Activated T-cell treated with anti-CD3 and anti-CD28 coated beads for 24 hours (primary cell): ENCODE results near the gene LHX2.

Experiments
- DNase-seq: peaks from one replicate; pipeline ENCODE4 v3.0.0-alpha.2; 2020; ENCODE audit warnings: low read depth

The LHX2 gene

GRCh38 chr9:123999661-124000060, 11.9 kb upstream of the LHX2 start:
- no peak for DNase-seq

DNA sequence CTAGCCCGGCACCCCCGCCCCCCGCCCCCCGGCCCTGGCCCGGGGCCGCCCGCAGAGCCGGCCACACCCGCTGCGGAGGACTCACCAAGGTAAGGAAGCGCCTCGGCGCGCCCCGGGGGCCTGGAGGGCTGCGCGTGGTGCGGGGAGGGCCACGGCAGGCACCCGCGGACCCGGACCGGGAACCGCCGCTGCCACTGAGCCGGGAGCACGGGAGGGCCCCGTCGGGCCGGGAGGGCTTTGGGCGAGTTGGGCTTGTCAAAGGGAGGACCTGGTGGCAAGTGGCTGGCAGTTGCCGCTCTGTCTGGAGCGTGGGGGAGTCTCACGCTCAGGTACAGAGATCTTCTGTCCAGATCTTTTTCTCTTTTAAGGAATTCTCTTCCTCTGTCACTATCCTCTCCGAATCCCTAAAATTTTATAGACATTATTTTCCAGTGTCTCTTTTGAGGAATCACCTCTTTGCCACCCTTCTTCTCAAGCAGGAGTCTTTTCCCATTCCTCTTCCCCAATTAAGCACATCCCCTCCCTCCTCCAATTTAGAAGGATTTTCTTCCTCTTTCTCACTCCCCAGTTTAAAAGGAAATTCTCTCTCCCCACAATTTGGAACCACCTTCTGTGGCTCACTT, 11.3 kb upstream of the LHX2 start:
- no peak for DNase-seq

DNA sequence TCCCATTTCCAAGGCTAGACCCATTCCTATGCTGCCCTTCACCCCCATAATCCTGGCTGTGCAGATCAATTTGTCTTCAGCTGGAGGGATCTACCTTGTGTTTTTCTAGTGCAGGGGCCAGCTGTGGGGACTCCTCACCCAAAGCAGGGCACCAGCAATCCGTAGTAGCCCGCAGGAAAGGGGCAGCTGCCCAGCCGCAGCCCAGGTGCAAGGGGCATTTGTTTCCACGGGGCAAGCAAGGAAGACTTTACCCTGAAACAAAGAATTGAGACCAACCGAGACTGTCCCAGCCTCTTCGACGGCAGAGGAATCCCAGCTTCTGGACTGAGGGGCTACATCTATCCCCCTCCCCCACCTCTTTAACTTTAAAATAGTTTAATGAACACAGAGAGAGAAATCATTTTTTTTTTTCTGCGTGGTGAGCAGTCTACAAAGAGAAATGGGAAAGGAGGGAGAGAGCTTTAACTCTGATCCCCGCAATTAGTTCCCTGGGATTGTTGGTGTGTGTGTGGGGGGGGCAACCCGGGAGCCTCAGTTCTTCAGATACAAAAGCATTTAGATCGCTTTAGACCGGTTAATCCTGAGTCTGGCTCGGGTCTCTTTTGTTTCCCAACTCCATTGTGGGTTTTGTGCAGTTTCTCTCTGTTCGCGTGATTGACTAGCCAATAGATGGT, 10.6 kb upstream of the LHX2 start:
- DNase-seq, result no peak

GRCh38 chr9:124001458-124001799, 10.1 kb upstream of the LHX2 start:
- DNase-seq, result no peak

- no peak for DNase-seq
These were observed 9.6 kb upstream of the LHX2 start for GRCh38 chr9:124001866-124002525.

DNA sequence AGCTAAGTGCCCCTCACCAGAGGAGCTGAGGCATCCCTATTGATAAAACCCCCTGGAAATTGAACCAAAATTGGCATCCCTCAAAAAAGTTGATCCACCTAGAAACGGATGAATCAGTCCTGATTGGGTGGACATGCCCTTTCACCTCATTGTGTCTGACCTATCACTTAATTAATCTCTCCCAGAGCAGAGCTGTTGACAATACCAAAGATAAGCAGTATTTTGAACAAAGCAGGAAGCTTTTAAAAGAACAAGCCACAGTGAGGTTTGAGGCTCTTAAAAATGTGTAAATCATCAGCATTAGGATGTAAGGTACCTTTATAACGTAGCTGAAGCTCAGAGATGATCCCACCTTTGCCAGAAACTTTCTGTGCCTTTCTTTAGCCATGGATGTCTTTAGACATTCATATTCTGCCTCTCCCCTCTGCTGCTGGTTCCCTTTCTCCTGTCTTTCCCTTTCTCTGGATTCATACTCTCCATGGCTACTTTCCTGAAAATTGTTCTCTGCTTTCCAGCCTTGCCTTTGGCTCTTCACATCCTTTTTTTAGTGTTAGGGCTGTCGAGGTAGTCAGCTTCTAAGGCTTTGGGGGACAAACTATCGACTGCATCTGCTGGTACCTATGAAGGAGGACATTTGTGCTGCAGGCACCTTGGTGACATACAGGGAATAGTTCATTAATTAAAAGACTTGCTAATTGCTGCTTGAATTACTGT, 7.8 kb upstream of the LHX2 start:
- no peak for DNase-seq

DNA sequence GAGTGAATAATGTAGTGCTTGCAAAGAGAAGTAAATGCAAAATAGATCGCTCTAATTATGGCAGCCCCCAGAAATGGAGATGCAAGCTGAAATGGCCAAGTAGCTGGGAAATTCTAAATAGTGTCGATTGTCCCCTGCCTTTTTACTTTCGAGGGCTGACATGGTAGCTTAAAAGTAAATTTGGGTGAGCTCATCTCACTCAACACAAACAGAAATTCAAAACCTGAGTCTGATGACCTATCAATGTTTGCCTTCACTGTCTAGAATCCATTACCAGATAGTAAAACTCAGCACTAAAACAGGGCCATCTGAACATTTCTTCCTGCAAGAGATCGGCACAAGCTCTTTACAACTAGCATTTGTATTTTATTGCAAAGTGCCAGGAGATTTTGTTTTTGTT, 7.0 kb upstream of the LHX2 start:
- no peak for DNase-seq

DNA sequence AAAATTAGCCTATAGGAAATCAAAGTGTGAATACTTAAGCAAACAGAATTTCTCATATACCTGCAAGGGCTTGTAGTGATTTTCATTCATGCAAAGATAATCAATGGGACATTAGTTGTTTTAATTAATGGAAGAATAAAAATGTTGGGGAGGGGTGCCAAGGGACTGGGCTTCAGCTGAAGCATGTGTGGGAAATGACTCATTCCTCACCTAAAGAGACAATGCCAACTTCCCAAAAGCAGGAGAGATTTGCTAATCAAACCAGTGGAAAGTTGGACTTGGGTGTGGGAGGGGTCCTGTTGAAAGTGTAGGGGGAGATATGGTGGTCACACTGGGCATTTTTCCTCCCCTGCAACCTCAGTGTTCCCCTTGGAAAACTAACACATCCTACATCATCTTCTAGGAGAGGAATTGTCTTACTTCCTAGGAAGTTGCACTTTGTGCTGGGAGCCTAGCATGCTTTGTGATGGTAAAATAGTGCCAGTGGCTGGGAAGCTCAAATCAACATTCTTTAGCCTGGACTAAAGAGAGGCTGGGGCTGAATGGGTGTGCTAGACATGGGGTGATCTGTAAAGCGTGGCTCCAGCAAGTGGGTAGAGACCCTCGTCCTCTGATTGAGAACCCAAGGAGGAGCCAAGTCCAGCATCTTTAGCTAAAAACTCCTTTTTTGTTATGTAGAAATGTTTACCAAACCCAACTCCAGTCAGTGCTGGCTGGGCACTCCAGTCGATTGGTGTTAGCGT, 6.4 kb upstream of the LHX2 start:
- no peak for DNase-seq

DNA sequence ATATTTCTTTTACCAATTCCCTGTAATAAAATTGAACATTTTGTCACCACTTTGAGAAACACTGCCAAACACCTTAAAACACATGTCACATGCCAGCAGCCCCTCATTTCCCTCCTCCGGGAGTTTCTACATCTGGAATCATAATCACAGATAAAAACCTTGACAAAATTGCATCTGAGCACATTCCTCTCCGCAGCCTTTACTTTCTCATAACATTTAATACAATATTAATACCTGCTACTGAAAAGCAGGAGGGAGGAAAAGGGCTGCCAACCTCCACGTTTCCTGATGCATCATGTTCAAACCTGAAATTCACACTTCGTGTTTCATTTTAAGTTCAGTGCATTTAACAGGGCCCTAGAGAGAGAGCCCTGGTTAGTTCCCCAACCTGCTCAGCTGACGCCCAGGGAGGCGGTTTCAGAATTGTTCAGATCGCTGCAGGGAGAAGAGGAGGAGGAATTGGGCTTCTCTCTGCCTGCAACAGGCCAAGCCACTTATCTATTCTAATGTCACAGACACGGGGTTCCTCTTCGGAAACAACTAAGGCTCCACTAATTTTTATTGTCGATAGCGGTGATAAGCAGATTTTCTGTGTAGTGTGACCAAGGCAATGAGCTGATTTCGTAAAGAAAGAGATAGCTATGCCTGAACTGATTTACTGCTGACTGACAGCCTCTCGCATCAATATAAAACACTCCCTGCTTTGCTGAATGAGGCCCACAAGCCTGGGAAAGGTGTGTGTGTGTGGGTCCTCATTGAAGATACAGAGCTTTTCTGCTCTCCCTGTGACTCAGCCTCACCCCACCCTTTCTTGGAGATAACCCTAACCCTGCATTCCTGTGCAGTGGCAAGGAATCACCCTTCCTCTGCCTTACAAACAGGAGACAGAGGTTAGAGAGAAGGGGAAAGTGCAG, 4.9 kb upstream of the LHX2 start:
- no peak for DNase-seq

DNA sequence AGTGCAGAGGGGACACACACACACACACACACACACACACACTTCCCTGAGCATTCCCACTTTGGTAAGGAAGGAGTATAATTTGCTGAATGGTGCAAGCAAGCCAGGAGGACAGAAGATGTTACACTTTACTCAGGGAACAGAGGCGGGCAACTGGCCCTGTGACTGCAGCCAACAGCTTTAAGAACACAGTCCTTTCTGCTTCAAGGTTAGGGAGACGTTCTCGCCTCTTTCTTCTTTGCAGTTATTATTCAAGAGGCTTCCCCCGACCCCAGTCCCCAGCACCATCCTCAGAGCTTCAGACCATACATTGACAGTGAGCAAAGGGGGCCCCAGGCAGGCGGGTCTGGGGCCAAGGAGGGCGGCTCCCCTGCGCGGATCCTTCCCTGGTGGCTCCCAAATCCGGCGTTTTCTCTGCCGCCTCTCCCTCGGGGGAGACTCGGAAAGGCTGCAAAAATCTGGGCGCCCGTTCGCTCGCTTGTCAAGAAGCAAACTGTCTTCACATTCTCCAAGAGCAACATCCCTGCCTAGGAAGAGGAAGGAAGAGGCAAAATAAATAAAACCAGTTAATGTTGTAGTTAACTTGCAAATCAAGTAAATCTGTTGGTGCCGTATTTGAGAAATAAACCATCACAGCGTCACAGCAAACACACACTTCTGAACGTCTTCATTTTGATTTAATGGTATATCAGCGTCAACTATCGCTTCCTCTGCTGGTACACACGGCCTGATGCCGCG, 3.8 kb upstream of the LHX2 start:
- no peak for DNase-seq

DNA sequence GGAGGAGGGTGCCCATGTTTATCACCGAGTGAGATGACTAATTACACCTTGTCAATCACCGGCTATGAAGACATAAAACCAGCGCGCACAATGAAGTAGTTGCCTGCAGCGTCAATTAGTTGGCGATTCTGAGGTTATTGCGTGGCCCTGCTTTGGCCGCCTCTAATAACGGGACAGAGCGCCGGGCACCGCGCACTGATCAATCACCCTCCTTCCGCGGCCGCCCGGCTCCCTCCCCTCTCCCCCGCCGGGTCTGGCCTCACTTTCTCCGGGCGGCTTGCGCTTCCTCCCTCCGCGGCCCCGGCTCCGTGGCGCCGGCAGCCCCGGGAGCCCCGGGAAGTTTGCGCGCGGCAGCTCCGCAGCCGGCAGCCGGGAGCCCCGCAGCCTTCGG, 3.3 kb upstream of the LHX2 start:
- no peak for DNase-seq

DNA sequence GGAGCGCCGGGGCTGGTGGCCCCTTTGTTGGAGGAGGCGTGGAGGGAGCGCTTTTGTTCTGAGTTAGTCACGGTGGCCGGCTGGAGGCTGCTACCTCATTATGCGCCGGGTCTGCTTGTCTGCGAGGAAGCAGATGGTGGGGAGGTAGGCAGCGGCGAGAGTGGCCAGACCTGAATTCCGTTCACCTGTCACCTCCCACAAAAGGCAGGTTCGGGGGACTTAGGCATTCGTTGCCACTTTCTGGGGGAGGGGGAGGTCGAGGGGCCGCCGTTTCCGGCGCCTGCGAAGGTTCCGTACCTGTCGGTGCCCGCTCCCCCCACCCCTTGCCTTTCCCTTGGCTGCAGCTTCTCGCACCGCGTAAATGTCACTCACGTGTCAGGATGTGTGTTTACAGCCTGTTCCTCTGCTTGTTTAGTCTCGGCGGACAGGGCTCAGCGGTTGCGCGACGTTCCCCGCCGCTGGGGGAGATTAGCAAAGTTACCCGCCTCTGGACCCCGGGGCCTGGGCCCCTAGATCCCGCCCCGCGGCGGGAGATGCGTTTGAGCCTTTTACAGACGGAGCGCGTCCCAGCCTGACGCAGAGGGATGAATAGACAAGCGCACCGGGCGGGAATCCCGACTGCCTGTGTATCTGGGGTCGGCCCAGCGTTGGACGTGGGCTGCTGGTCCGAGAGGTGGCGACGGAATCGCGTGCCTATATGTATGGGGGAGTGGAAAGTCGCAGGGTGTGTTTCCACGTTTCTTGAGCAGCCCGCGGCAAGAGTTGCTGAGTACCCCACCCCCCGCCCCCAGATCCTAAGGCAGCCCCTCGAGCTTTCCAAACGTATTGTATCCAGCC, 2.7 kb upstream of the LHX2 start:
- DNase-seq, result no peak

DNA sequence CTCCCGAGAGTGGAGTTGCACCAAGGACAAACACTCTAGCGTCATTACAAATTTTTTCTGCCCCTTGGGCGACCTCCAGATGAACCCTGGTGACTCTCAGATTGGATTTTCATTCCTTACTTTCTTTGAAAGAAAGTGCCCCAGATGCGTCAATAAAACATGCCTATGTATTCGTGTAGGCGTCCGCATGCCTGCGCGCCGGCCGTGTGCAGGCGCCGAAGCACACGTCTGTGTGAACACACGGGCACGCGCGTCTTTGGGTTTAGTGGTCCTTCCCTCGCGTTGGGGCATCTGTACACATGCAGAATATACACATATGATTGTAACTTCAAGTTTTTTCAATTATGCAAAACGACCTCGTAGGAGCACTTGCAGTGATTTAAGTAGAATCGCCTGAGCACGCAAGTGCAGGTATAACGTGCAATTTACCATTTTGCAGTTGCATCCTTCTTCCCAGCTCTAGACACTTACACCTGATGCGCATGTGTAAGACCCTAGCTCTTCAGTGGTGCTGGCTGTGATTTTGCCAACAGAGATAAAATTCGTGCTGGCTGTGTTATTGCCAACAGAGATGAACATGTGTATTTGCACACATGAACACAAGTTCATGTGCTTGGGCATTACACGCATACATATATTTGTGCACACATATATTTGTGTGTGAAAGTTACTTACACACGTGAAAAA, 1.9 kb upstream of the LHX2 start:
- DNase-seq, result no peak

DNA sequence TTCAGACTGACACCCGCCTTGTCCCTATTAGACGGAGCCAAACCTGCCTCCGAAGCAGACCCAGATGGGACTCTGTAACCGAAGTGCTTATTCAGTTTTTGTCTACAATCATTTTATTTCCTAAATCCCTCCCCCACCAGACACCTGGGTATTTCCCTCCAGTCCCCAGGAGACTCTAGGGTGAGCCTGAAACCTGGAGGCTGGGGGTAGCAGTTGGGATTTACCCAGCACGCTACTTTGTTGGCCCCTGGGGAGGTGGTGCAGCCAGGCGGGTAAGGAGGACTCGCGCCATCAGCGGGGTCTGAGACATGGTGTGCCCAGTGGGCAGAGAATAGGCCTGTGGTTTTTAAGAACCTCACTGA, 1.3 kb upstream of the LHX2 start:
- no peak for DNase-seq

DNA sequence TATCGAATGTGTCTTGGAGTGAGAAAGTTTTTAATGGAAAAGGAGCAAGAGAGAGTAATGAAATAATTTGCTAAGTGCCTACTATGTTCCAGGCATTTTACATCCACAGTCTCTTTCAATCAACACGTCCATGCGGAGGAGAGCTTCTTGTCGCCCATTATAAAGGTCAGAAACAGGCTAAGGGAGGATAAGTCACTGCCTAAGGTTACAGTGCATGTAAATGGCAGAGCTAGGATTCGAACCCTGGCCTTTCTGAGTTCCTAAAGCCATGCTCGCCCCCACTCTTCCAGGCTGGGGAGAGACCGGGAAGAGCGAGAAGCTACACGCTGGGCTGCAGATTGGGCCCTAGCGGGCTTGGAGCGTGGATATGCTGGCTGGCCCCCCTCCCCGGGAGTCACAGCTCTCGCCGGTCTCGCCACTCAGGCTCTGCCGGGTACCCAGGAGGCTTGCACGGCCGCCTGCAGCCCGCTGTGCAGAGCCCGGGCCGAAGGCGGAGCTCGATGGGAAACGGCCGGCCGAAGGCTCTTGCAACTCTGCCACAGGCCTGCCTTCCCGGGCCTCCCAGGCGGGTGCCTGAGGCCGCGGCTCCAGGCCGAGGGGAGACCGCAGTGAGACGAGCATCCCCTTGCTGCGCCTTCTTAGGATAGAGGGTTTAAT, 775 bp upstream of the LHX2 start:
- no peak for DNase-seq

DNA sequence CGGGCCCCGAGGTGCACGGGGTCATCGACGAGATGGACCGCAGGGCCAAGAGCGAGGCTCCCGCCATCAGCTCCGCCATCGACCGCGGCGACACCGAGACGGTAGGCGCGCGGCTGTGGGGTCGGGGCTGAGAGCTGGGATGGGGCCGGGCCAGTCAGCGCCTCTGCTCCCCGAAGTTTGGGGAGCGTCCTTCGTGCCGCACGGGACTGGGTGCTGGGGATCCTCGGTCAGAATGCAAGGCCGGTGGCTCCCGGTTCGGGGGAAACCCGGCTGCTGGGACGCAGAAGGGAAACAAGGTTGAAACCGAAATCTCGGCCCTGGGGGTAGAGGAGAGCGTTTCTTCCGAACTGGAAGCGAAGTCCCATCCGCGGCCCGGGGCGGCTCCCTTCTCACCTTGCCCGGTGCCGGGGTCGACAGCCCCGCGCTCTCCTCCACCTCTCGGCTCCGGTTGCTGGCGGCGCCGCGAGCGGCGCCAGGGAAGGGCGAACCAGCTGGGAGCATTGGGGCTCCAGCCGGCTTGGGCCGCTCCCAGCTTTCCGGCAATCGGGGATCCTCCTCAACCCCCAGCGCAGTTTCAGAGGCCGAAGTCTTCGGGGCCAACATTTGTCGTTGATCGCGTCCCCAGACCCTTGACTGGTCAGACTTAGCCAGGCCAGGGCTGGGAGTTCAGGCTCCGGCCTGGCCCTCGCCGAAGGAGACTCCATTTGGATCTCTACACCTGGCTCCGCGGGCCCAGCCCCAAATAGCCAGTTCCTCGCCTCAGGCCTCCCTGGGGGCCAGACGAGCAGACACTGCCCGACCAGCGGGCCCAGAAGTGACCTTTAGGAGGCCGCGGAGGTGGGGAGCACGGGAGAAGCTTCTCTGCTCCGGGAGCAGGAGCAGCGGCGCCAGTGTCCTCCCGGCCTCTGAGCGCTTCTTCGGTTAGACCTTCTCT, 1.1 kb downstream of the LHX2 start:
- DNase-seq, result no peak
